H1 (cell line): ENCODE measurements around the gene EML1.

ENCODE experiments used
- BRCA1 ChIP-seq: IDR thresholded peaks from 2 replicates; pipeline ENCODE4 v1.6.1; 2012; ENCODE audit warnings: low read depth, low read length, improper control_type of control experiment
- EP300 ChIP-seq, 2 experiments: IDR thresholded peaks; 1 replicate in 1 of 2; 2 replicates in 1 of 2; pipeline ENCODE4 v1.6.1; 2011 to 2012; ENCODE audit warnings: low read depth in 2 of 2, low read length in 2 of 2, mild to moderate bottlenecking in 2 of 2, borderline replicate concordance in 1 of 2, inconsistent platforms in 1 of 2, moderate library complexity in 1 of 2
- KDM5A ChIP-seq: fragments of 200-600 bp; IDR thresholded peaks from 2 replicates; pipeline ENCODE4 v1.7.1; 2012; ENCODE audit warnings: mild to moderate bottlenecking, low read length, inconsistent platforms, mixed read lengths
- NANOG ChIP-seq: IDR thresholded peaks from 2 replicates; pipeline ENCODE4 v1.6.1; 2011; ENCODE audit warnings: low read length, low read depth, mild to moderate bottlenecking, inconsistent platforms; ENCODE audit not compliant: insufficient read depth, poor library complexity, severe bottlenecking
- RBBP5 ChIP-seq: IDR thresholded peaks from 2 replicates; pipeline ENCODE4 v1.7.1; 2012; ENCODE audit warnings: low read depth, mild to moderate bottlenecking, inconsistent platforms, low read length, moderate library complexity, borderline replicate concordance
- SAP30 ChIP-seq: fragments of 300-600 bp; sonication (generic); IDR thresholded peaks from 2 replicates; pipeline ENCODE4 v1.7.1; 2012; ENCODE audit warnings: low read length, moderate library complexity, mild to moderate bottlenecking, inconsistent platforms; ENCODE audit not compliant: insufficient read depth, insufficient replicate concordance
- SP1 ChIP-seq: IDR thresholded peaks from 2 replicates; pipeline ENCODE4 v1.6.1; 2011; ENCODE audit warnings: low read depth, low read length
- TBP ChIP-seq: IDR thresholded peaks from 2 replicates; pipeline ENCODE4 v1.6.1; 2011; ENCODE audit warnings: low read depth, low read length, improper control_type of control experiment
- TF ChIP-seq, protein P1 (sequence below), 3 experiments: IDR thresholded peaks; 1 replicate in 2 of 3; 2 replicates in 1 of 3; pipeline versions ENCODE4 v1.5.1 to v1.6.1; 2011; ENCODE audit warnings: low read length in 3 of 3, mild to moderate bottlenecking in 3 of 3, inconsistent platforms in 2 of 3, low read depth in 1 of 3, moderate library complexity in 1 of 3; ENCODE audit not compliant: insufficient read depth in 1 of 3; ENCODE audit errors: control extremely low read depth in 1 of 3
- TF ChIP-seq, protein P2 (sequence below): IDR thresholded peaks from 2 replicates; pipeline ENCODE4 v1.6.1; 2012; ENCODE audit warnings: inconsistent platforms
- TF ChIP-seq, protein P3 (sequence below): IDR thresholded peaks from 2 replicates; pipeline ENCODE4 v1.6.1; 2012; ENCODE audit warnings: inconsistent platforms

DNA sequence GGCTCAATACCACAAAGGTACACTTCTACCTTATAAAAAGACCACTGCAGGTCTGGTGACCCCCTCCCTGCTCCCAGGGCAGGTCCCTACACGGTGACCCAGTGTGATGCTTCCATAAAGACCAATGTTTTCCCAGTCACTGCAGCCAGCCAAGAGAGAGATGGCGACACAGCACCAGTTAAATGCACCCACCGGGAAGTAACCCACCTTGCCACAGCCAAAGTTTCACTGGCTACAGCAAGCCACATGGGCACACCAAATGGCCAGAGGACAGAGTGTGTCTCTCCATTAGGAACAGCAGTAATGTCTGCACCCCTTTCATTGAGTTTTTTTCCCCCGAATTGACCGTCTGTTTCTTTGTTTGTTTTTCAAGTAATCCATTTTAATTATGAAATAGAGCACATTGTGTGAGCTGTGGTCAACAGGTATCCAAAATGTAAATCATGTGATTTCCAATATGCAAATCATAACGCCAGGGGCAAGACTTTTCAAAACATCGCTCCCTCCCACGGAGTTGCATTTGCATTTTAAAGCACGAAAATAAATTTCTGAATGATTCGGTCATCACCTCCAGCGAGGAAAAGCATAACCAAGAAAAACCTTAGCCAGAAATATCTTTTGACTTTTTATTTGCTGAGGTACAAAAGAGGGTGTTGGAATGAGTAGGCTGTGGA, 48.9 kb upstream of the EML1 start:
- TF ChIP-seq TBP (no peak), EP300 (IDR thresholded peaks at IDR 0.05; ENCODE audit: borderline replicate concordance in 1 of 2, low read depth in 2 of 2, low read length in 2 of 2) (no peak), BRCA1 (no peak), SP1 (no peak), NANOG (no peak), SAP30 (no peak), KDM5A (no peak), RBBP5 (no peak)
- TF ChIP-seq, protein P1, sequence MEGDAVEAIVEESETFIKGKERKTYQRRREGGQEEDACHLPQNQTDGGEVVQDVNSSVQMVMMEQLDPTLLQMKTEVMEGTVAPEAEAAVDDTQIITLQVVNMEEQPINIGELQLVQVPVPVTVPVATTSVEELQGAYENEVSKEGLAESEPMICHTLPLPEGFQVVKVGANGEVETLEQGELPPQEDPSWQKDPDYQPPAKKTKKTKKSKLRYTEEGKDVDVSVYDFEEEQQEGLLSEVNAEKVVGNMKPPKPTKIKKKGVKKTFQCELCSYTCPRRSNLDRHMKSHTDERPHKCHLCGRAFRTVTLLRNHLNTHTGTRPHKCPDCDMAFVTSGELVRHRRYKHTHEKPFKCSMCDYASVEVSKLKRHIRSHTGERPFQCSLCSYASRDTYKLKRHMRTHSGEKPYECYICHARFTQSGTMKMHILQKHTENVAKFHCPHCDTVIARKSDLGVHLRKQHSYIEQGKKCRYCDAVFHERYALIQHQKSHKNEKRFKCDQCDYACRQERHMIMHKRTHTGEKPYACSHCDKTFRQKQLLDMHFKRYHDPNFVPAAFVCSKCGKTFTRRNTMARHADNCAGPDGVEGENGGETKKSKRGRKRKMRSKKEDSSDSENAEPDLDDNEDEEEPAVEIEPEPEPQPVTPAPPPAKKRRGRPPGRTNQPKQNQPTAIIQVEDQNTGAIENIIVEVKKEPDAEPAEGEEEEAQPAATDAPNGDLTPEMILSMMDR (IDR thresholded peaks at IDR 0.05; ENCODE audit: control extremely low read depth in 1 of 3, insufficient read depth in 1 of 3, low read depth in 1 of 3, low read length in 3 of 3), result peak in 2 of 3 experiments; percentile 47 to 51; a peak in 3 of 4 replicates
- TF ChIP-seq, protein P2, sequence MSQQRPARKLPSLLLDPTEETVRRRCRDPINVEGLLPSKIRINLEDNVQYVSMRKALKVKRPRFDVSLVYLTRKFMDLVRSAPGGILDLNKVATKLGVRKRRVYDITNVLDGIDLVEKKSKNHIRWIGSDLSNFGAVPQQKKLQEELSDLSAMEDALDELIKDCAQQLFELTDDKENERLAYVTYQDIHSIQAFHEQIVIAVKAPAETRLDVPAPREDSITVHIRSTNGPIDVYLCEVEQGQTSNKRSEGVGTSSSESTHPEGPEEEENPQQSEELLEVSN, result no peak
- TF ChIP-seq, protein P3, sequence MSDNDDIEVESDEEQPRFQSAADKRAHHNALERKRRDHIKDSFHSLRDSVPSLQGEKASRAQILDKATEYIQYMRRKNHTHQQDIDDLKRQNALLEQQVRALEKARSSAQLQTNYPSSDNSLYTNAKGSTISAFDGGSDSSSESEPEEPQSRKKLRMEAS, result 0 out of 2 replicates have a peak, but pooled peaks have one; percentile 40
